DOHH2 (cell line): ENCODE measurements around the gene CCR8.

Experiments
- CTCF ChIP-seq: fragments of 200-600 bp; sonication (generic); IDR thresholded peaks from one replicate; pipeline ENCODE4 v1.5.1; 2014; ENCODE audit warnings: antibody characterized with exemption, mild to moderate bottlenecking, low read depth, low read length; ENCODE audit not compliant: poor library complexity, severe bottlenecking
- EZH2phosphoT487 ChIP-seq: fragments of 200-600 bp; sonication (generic); IDR thresholded peaks from 2 replicates; pipeline ENCODE4 v1.6.1; 2017; ENCODE audit warnings: borderline replicate concordance, mild to moderate bottlenecking, antibody characterized with exemption, low read length, moderate library complexity, mixed read lengths

DNA sequence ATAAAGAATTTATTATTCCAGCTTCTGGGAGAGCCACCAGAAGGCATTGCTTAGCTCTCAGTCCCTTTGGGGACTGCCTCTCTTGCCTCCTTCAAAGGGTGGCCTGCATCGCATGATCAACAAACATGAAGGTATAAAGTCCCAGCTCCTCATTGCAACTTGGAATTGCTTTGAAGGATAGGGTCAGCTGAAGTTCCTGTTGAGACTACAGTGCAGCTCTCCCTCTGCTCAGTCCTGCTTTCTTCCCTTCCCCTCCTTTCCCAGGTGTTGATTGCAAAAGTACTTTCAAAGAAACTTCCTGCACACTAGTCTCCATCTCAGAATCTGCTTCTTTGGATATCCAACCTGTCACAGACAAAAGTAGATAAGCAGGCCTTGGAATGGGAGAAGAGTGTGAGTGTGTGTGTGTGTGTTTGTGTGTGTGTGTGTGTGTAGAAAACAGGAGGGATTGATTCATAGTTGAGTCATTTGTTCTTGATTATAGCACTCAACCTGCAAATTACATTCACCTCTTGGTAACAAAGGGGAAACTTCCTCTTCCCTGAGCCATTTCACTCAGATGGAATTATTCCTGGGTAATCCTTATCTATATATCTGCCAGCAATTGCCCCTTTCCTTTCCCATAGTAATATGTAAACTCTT is 13.7 kb downstream of the CCR8 start:
- TF ChIP-seq CTCF (no peak), EZH2phosphoT487 (no peak)
